GM06990 (cell line): ENCODE measurements around the gene EGFL8.

Experiments
- DNase-seq: peaks from one replicate; pipeline ENCODE4 v3.0.0-alpha.2; 2011; ENCODE audit not compliant: insufficient read length; ENCODE audit errors: extremely low read depth
- H3K27me3 ChIP-seq: replicated peaks from 2 replicates; pipeline ENCODE4 v1.6.0; 2011; ENCODE audit warnings: low read length; ENCODE audit not compliant: control insufficient read depth, insufficient read depth
- H3K36me3 ChIP-seq: 2 replicates; pipeline ENCODE4 v1.5.1; 2011; ENCODE audit warnings: low read length; ENCODE audit not compliant: control insufficient read depth, insufficient read depth
- H3K4me3 ChIP-seq: replicated peaks from 2 replicates; pipeline ENCODE4 v1.5.1; 2011; ENCODE audit warnings: low read depth, mild to moderate bottlenecking, control low read depth, low read length
- CTCF ChIP-seq: IDR thresholded peaks from 2 replicates; pipeline ENCODE4 v1.5.1; 2011; ENCODE audit warnings: low read length, control low read depth, mild to moderate bottlenecking, inconsistent platforms; ENCODE audit not compliant: insufficient read depth, poor library complexity, severe bottlenecking

Gene EGFL8

GRCh38 chr6:32177183-32177787 is 12.9 kb downstream of the EGFL8 start:
- H3K4me3 ChIP-seq: peak overlapping the region; percentile 92
- H3K27me3 ChIP-seq: no peaks in the 10 kb centered on the region
- H3K36me3 ChIP-seq: peaks cover 9% of the 10 kb centered on the region; the same call in 1 of the 2 replicates
- no peak for TF ChIP-seq CTCF
- DNase-seq: no peak

DNA sequence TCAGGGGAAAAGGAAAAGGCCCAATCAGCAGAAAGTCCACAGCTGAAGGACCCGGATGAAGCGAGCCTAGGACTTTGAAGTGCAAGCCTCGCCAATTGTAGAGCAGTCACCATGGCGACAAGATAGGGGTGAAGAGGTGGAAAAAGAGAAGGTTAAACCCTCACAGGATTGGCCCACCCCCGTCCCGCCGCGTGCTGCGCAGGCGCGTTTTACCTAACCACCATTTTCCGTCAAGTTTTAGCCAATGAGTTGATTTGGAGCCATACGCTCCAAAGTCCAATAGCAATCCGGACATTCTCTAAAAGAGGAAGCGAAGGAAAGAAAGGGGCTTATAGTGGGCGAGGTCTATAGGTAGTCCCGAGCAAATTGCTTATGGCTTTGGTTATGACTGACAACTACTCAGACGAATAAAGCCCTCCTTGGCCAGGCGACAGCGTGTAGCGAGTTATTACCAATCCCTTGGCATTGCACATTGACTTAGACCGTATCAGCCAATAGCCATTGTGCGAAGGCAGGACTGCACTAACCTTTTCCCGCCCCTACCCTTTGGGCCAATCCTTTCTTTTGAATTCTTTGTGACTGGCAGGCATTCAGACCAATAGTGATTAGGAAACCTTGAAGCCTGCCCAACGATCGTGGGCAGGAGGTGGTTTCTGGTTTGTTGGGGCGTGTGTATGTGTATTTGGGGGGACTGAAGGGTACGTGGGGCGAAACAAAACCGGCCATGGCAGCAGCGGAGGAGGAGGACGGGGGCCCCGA is 13.6 kb downstream of the EGFL8 start, which contains the start of gene RNF5:
TSS of gene RNF5 (plus strand) at position 618 of the 759 bp plus-strand sequence. CDS start at position 725, 107 bp downstream.
- DNase-seq: peak; percentile 99
- Histone ChIP-seq H3K36me3 (peaks cover 14% of the 10 kb centered on the region), H3K27me3 (no peaks in the 10 kb centered on the region), H3K4me3 (peak within 1 kb of the TSS; percentile 92)
- no peak for TF ChIP-seq CTCF

- no peak for TF ChIP-seq CTCF
- Histone ChIP-seq H3K27me3 (no peaks in the 10 kb centered on the region), H3K36me3 (peaks cover 21% of the 10 kb centered on the region), H3K4me3 (peak overlapping the region; percentile 70)
- DNase-seq: no peak
Observed at GRCh38 chr6:32178547-32179440, 14.4 kb downstream of the EGFL8 start.

DNA sequence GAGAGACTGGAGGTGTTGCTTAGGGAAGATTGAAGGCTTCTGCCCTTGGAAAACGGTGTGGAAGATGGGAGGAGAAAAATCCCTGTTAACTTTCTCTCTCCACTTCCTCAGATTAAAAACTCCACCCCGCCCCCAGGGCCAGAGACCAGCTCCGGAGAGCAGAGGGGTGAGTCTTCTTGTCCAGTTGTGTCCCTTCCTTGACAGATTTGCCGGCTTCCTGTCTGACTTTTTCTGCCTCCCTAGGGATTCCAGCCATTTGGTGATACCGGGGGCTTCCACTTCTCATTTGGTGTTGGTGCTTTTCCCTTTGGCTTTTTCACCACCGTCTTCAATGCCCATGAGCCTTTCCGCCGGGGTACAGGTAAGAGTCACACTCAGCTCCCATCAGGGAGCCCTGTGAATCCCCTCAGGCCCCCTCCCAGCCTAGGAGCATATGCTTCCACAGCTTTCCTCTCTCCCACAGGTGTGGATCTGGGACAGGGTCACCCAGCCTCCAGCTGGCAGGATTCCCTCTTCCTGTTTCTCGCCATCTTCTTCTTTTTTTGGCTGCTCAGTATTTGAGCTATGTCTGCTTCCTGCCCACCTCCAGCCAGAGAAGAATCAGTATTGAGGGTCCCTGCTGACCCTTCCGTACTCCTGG is 15.5 kb downstream of the EGFL8 start:
- TF ChIP-seq CTCF: no peak
- no peak for DNase-seq
- no peaks in the 10 kb centered on the region for H3K27me3 ChIP-seq
- H3K4me3 ChIP-seq: no peak overlapping the region; the same call in 1 of the 2 replicates
- peaks cover 21% of the 10 kb centered on the region for H3K36me3 ChIP-seq

DNA sequence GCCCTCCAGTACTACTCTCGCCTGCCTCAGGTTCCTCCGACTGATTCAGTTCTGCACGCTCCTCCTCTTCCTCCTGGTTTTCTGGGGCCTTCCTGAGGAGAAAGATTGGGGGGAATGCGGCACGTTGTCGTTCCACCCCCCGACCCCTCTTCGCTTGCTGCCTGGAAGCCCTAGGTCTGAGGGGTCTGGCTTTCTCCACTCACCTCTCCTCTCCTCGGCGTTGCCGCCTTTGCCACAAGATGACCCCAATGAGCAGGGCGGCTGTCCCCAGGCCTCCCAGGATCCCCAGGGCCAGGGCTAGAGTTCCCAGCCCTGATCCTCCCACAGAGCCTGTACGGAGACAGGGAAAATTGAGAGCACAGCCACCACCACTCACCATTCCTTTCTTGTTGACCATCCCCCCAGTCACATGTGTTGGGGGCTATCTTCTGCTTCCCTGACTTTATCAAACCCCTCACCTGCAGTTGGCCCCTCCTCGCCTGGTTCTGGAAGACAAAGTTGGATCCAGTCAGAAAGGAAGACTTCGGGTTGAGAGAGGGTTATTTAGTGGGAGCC is 16.8 kb downstream of the EGFL8 start:
- DNase-seq: no peak
- Histone ChIP-seq H3K27me3 (no peaks in the 10 kb centered on the region), H3K36me3 (peaks cover 21% of the 10 kb centered on the region), H3K4me3 (no peak overlapping the region)
- TF ChIP-seq CTCF: no peak
